K562 (cell line): ENCODE measurements around the gene GABRR3. TPM values are rescaled to one million over a fixed set of nuclear protein-coding genes. Genes with fewer than 3 reads are reported as not detected.

Source experiments
- ATAC-seq: fragments of 200-7000 bp; cut with Tn5 transposase; 3 replicates; pipeline ENCODE4 v1.9.1; 2020; ENCODE audit warnings: moderate library complexity
- BruUV-seq: library from RNA; stranded (reverse); fragments of 400-500 nt; replicated peaks from 2 replicates; lab custom pipeline; 2021; lab: Mats Ljungman, UMichigan
- CTCF ChIA-PET: fragments of 300-600 bp; formaldehyde crosslinking; extraction: SDS; loops from one replicate; lab custom pipeline; 2021; ENCODE audit warnings: low intra/inter-chr PET ratio; lab: Yijun Ruan, JAX
- POLR2A ChIA-PET: fragments of 300-600, 350-650 bp; sonication (Branson Sonifier 250); formaldehyde crosslinking; extraction: SDS; loops from one replicate; lab custom pipeline; 2021; ENCODE audit warnings: antibody characterized with exemption, inconsistent platforms; lab: Yijun Ruan, JAX
- DNase-seq, 4 experiments: peaks; one replicate each; pipeline versions ENCODE4 v3.0.0 to v3.0.0-alpha.2; 2011 to 2018; ENCODE audit warnings: low spot score in 3 of 4, mixed read lengths in 3 of 4; ENCODE audit errors: extremely low read depth in 1 of 4
- FAIRE-seq: peaks from 2 replicates; lab custom pipeline; 2011; peaks lifted over from hg19 to GRCh38; lab: Jason Lieb, UNC
- H2AFZ ChIP-seq: 2 replicates; pipeline ENCODE4 v1.6.0; 2011; ENCODE audit warnings: low read depth, low read length, control low read depth, inconsistent platforms
- H3K27ac ChIP-seq: fragments of 200-600 bp; 3 replicates; pipeline ENCODE4 v1.8.0; 2011; ENCODE audit warnings: low read depth, mild to moderate bottlenecking, control low read depth, inconsistent platforms, low read length, moderate library complexity, mixed read lengths; ENCODE audit errors: extremely low read depth
- H3K27me3 ChIP-seq, 2 experiments: fragments of 300-600 bp in 1 of 2; 2 replicates in 1 of 2; 3 replicates in 1 of 2; pipeline versions ENCODE4 v1.6.0 to v1.8.0; 2011; ENCODE audit warnings: inconsistent platforms in 2 of 2, low read length in 2 of 2, mild to moderate bottlenecking in 1 of 2, mixed read lengths in 1 of 2, moderate library complexity in 1 of 2; ENCODE audit not compliant: control insufficient read depth in 2 of 2, insufficient read depth in 2 of 2
- H3K36me3 ChIP-seq: fragments of 300-600 bp; 3 replicates; pipeline ENCODE4 v1.8.0; 2011; ENCODE audit warnings: mild to moderate bottlenecking, low read length, inconsistent platforms; ENCODE audit not compliant: control insufficient read depth, insufficient read depth
- H3K4me1 ChIP-seq, 2 experiments: fragments of 200-600 bp in 1 of 2; replicated peaks in 1 of 2; 2 replicates in 1 of 2; 3 replicates in 1 of 2; pipeline versions ENCODE4 v1.5.1 to v1.8.0; 2011; ENCODE audit warnings: inconsistent platforms in 2 of 2, low read length in 2 of 2, mild to moderate bottlenecking in 1 of 2, mixed read lengths in 1 of 2, moderate library complexity in 1 of 2; ENCODE audit not compliant: control insufficient read depth in 2 of 2, insufficient read depth in 2 of 2
- H3K4me2 ChIP-seq: 2 replicates; pipeline ENCODE4 v1.6.1; 2011; ENCODE audit warnings: low read length, control low read depth, inconsistent platforms, mixed read lengths; ENCODE audit not compliant: insufficient read depth
- H3K4me3 ChIP-seq: fragments of 200-600 bp; sonication (generic), shearing (Covaris generic); 2 replicates; pipeline ENCODE4 v1.5.1; 2016; ENCODE audit warnings: control low read depth, inconsistent platforms
- H3K79me2 ChIP-seq: fragments of 200-600 bp; 3 replicates; pipeline ENCODE4 v1.8.0; 2011; ENCODE audit warnings: low read length, inconsistent platforms; ENCODE audit not compliant: control insufficient read depth, insufficient read depth
- H3K9ac ChIP-seq, 2 experiments: 2 replicates each; pipeline versions ENCODE4 v1.6.0 to v1.6.1; 2011; ENCODE audit warnings: low read depth in 2 of 2, low read length in 2 of 2, control low read depth in 1 of 2, inconsistent platforms in 1 of 2, mild to moderate bottlenecking in 1 of 2, mixed read lengths in 1 of 2; ENCODE audit not compliant: insufficient read depth in 1 of 2
- H3K9me1 ChIP-seq: one replicate; pipeline ENCODE4 v1.6.0; 2011; ENCODE audit warnings: inconsistent platforms, mild to moderate bottlenecking, low read length, moderate library complexity; ENCODE audit not compliant: control insufficient read depth, insufficient read depth
- H3K9me3 ChIP-seq: replicated peaks from 2 replicates; pipeline ENCODE4 v1.5.1; 2011; ENCODE audit warnings: low read depth, low read length, inconsistent platforms; ENCODE audit not compliant: control insufficient read depth, insufficient read depth
- H4K20me1 ChIP-seq: replicated peaks from 2 replicates; pipeline ENCODE4 v1.6.1; 2011; ENCODE audit warnings: low read length, inconsistent platforms, mixed read lengths; ENCODE audit not compliant: control insufficient read depth, insufficient read depth
- ARHGAP35 ChIP-seq: fragments of 450-650 bp; IDR thresholded peaks from 2 replicates; pipeline ENCODE4 v1.6.1; 2018; ENCODE audit not compliant: partially characterized antibody
- ARID1B ChIP-seq: fragments of 450-650 bp; IDR thresholded peaks from 2 replicates; pipeline ENCODE4 v1.6.1; 2016; ENCODE audit warnings: antibody characterized with exemption, mild to moderate bottlenecking, inconsistent platforms
- BACH1 ChIP-seq: fragments of 200-800 bp; sonication (Bioruptor generic); IDR thresholded peaks from 2 replicates; pipeline ENCODE4 v1.6.1; 2016; ENCODE audit warnings: missing genetic modification characterization, missing compliant biosample characterization
- DACH1 ChIP-seq: fragments of 450-650 bp; IDR thresholded peaks from 2 replicates; pipeline ENCODE4 v1.6.1; 2018; ENCODE audit not compliant: partially characterized antibody
- DEAF1 ChIP-seq: fragments of 450-650 bp; formaldehyde crosslinking; IDR thresholded peaks from 2 replicates; pipeline ENCODE4 v1.4.0; 2020; ENCODE audit warnings: mild to moderate bottlenecking, moderate library complexity
- FOSL1 ChIP-seq: fragments of 200-800 bp; sonication (Bioruptor generic); conservative IDR thresholded peaks from 2 replicates; pipeline ENCODE4 v1.6.1; 2016; ENCODE audit warnings: missing genetic modification characterization, missing compliant biosample characterization
- HMG20A ChIP-seq: fragments of 450-650 bp; formaldehyde crosslinking; conservative IDR thresholded peaks from 2 replicates; pipeline ENCODE4 v1.4.0; 2020; ENCODE audit warnings: mild to moderate bottlenecking, mixed read lengths
- RAD51 ChIP-seq: fragments of 450-650 bp; IDR thresholded peaks from 2 replicates; pipeline ENCODE4 v1.7.1; 2016; ENCODE audit warnings: low read depth, mild to moderate bottlenecking, borderline replicate concordance
- RNF2 ChIP-seq: sonication (generic); IDR thresholded peaks from 2 replicates; pipeline ENCODE4 v1.6.1; 2016
- STAG1 ChIP-seq: sonication (generic); formaldehyde crosslinking; IDR thresholded peaks from 2 replicates; pipeline ENCODE4 v1.5.0; 2020; ENCODE audit warnings: missing genetic modification reagents, borderline replicate concordance
- ZNF165 ChIP-seq: fragments of 250-450 bp; sonication (Bioruptor Pico); IDR thresholded peaks from 2 replicates; pipeline ENCODE4 v1.4.0; 2020; ENCODE audit warnings: borderline replicate concordance
- ZNF217 ChIP-seq: sonication (generic); formaldehyde crosslinking; IDR thresholded peaks from 2 replicates; pipeline ENCODE4 v1.8.0; 2022; ENCODE audit warnings: mild to moderate bottlenecking, missing genetic modification reagents
- ZNF436 ChIP-seq: fragments of 250-450, 450-650 bp; sonication (Bioruptor Pico); formaldehyde crosslinking; IDR thresholded peaks from 2 replicates; pipeline ENCODE4 v1.7.0; 2020; ENCODE audit warnings: mild to moderate bottlenecking
- whole genome bisulfite sequencing: fragments of 100-300 bp; shearing (Covaris generic); methylation state at CpG from one replicate; pipeline ENCODE4 v1.1.6; 2016; ENCODE audit warnings: low coverage, mixed read lengths; ENCODE audit not compliant: insufficient coverage; ENCODE audit errors: missing lambda C conversion rate; 5-methylcytosine and 5-hydroxymethylcytosine counted together
- in situ Hi-C: fragments of 300-500 bp; cut with MboI; formaldehyde crosslinking; loops from 4 replicates; pipeline ENCODE4 v1.15.0; 2018; ENCODE audit warnings: inconsistent platforms, mixed read lengths
- intact Hi-C: fragments of 100-400 bp; cut with micrococcal nuclease; formaldehyde crosslinking; loops from 2 replicates; pipeline ENCODE4 v1.14.2; 2022
- polyA plus RNA-seq, 8 experiments: library from polyadenylated mRNA; depleted of rRNA in 4 of 8; stranded (reverse) in 5 of 8; unstranded in 3 of 8; fragments of >200 nt; fragmentation: Nextera tagmentation in 2 of 8; fragmentation: Illumina TruSeq in 1 of 8; extraction: Ambion mirVana in 2 of 8; extraction: Trizol in 1 of 8; gene quantifications; 2 replicates each; pipeline versions ENCODE4 v1.2.1 to v1.2.3, GENCODE V29; 2011 to 2014; ENCODE audit warnings: inconsistent platforms in 1 of 8, missing spikeins in 1 of 8
- total RNA-seq, 7 experiments: library from RNA; depleted of rRNA in 6 of 7; stranded (reverse); fragments of >200 nt in 6 of 7; fragmentation: Illumina TruSeq in 2 of 7; extraction: Trizol in 2 of 7; gene quantifications; 2 replicates each; pipeline versions ENCODE4 v1.2.1 to v1.2.3, GENCODE V29; 2011 to 2021; ENCODE audit warnings: low replicate concordance in 1 of 7
- TF ChIP-seq, protein P1 (sequence below): fragments of 250-450 bp; sonication (Bioruptor Pico); IDR thresholded peaks from 2 replicates; pipeline ENCODE4 v1.5.0; 2021
- TF ChIP-seq, protein P2 (sequence below): fragments of 150-350 bp; IDR thresholded peaks from 2 replicates; pipeline ENCODE4 v1.6.1; 2014; ENCODE audit warnings: low read depth, mild to moderate bottlenecking, low read length, borderline replicate concordance
- TF ChIP-seq, protein P3 (sequence below): fragments of 250-450 bp; sonication (Bioruptor Pico); IDR thresholded peaks from 2 replicates; pipeline ENCODE4 v1.8.0; 2021; ENCODE audit warnings: borderline replicate concordance, mild to moderate bottlenecking, moderate library complexity; ENCODE audit not compliant: poor library complexity, severe bottlenecking

GABRR3 gene
- total and polyA plus RNA-seq, 9 of the 15 experiments (the other 6 are each of a cell fraction or from before 2014, with no cell fraction given): not detected

GRCh38 chr3:98013411-98014267, 21.5 kb downstream of the GABRR3 start:
- H4K20me1 ChIP-seq: no peaks in the 10 kb centered on the region
- no peaks in the 10 kb centered on the region for H3K79me2 ChIP-seq
- H3K9me3 ChIP-seq: no peaks in the 10 kb centered on the region
- no peak overlapping the region for H3K4me2 ChIP-seq
- ATAC-seq (no peak), FAIRE-seq (no peak)
- no peak overlapping the region for H3K27ac ChIP-seq
- H3K9me1 ChIP-seq: no peaks in the 10 kb centered on the region
- H3K27me3 ChIP-seq: no peaks in the 10 kb centered on the region
- CTCF ChIA-PET: no interaction called here
- BruUV-seq: no TSS peak
- H3K4me3 ChIP-seq: no peak overlapping the region
- H3K9ac ChIP-seq: no peak overlapping the region
- POLR2A ChIA-PET: no interaction called here
- TF ChIP-seq ARHGAP35 (no peak), ZNF217 (CRISPR knock-in tag) (no peak), ZNF436 (no peak), RNF2 (no peak), ARID1B (no peak), DACH1 (no peak), BACH1 (tag) (no peak), FOSL1 (tag) (no peak), DEAF1 (no peak), HMG20A (CRISPR knock-in tag) (no peak), RAD51 (no peak), STAG1 (CRISPR knock-in tag) (no peak), ZNF165 (CRISPR knock-in tag) (no peak)
- TF ChIP-seq, protein P1, sequence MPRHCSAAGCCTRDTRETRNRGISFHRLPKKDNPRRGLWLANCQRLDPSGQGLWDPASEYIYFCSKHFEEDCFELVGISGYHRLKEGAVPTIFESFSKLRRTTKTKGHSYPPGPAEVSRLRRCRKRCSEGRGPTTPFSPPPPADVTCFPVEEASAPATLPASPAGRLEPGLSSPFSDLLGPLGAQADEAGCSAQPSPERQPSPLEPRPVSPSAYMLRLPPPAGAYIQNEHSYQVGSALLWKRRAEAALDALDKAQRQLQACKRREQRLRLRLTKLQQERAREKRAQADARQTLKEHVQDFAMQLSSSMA: no peak
- TF ChIP-seq, protein P2, sequence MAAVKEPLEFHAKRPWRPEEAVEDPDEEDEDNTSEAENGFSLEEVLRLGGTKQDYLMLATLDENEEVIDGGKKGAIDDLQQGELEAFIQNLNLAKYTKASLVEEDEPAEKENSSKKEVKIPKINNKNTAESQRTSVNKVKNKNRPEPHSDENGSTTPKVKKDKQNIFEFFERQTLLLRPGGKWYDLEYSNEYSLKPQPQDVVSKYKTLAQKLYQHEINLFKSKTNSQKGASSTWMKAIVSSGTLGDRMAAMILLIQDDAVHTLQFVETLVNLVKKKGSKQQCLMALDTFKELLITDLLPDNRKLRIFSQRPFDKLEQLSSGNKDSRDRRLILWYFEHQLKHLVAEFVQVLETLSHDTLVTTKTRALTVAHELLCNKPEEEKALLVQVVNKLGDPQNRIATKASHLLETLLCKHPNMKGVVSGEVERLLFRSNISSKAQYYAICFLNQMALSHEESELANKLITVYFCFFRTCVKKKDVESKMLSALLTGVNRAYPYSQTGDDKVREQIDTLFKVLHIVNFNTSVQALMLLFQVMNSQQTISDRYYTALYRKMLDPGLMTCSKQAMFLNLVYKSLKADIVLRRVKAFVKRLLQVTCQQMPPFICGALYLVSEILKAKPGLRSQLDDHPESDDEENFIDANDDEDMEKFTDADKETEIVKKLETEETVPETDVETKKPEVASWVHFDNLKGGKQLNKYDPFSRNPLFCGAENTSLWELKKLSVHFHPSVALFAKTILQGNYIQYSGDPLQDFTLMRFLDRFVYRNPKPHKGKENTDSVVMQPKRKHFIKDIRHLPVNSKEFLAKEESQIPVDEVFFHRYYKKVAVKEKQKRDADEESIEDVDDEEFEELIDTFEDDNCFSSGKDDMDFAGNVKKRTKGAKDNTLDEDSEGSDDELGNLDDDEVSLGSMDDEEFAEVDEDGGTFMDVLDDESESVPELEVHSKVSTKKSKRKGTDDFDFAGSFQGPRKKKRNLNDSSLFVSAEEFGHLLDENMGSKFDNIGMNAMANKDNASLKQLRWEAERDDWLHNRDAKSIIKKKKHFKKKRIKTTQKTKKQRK: no peak
- TF ChIP-seq, protein P3, sequence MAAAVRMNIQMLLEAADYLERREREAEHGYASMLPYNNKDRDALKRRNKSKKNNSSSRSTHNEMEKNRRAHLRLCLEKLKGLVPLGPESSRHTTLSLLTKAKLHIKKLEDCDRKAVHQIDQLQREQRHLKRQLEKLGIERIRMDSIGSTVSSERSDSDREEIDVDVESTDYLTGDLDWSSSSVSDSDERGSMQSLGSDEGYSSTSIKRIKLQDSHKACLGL (CRISPR knock-in tag): no peak
- TF ChIP-seq, all 486 proteins: peak for 0
- DNase-seq: no peak
- 4% methylated on average over 4 of the region's 4 CpGs for WGBS
- intact Hi-C loops (no loop called here), in situ Hi-C loops (no loop called here)
- H2AFZ ChIP-seq: no peak overlapping the region
- H3K4me1 ChIP-seq: no peaks in the 10 kb centered on the region
- H3K36me3 ChIP-seq: no peaks in the 10 kb centered on the region
